Measurements from ENCODE around the gene ARRB1.

ARRB1 gene

GRCh38 chr11:75230621-75231020, 120.8 kb downstream of the ARRB1 start:
- DNase-seq (ENCODE audit: low read depth in 2 of 2), result no peak

GRCh38 chr11:75229466-75229865, 122.0 kb downstream of the ARRB1 start:
- DNase-seq (ENCODE audit: low read depth in 2 of 2), result no peak

GRCh38 chr11:75225794-75226193, 125.7 kb downstream of the ARRB1 start:
- no peak for DNase-seq (ENCODE audit: low read depth in 2 of 2)

- no peak for DNase-seq (ENCODE audit: low read depth in 2 of 2)
Observed at GRCh38 chr11:75223954-75224643, 127.4 kb downstream of the ARRB1 start.

DNA sequence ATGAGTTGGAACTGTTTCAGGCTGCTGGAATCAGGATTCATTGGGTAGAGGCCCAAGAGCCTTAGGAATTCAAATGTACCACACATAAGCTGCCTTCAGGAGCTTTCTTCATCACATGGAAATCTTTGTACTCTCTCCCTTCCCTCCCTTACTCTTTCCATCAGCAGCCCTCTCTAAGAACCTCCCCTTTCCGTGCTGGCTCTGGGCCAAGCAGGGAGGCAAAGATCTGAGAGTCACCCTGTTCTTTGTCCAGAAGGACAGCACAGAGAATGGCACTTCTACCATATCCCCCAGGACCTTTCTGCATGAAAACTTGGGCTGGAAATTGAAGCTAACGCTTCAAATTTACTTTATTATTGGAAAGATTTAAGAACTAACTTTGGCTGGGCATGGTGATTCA, 131.6 kb downstream of the ARRB1 start:
- no peak for DNase-seq (ENCODE audit: low read depth in 2 of 2)

DNA sequence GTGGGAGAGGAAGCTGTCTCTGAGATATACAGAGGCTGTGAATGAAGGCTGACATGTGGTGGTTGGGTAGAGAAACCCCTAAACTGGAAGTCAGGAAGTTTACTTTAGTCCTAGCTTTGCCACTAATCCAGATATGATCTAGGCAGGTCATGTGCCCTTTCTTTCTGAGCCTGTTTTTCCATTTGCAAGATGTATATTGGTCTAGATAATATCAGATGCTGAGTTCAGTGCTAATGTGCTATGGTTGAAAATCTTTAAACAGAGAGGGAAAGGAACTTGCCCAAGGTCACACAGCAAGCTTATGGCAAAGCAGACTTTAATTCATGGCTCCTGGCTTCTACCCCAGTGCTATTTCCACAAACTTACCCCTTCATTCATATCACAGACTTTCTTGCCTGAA, 136.6 kb downstream of the ARRB1 start:
- no peak for DNase-seq (ENCODE audit: low read depth in 2 of 2)

GRCh38 chr11:75214411-75214821, 137.0 kb downstream of the ARRB1 start:
- DNase-seq (ENCODE audit: low read depth in 2 of 2), result peak; percentile 60 to 75

Measured in activated CD4-positive, alpha-beta T cell treated with anti-CD3 and anti-CD28 coated beads for 24 hours (primary cell).